ENCODE results near the gene LOXL3.

LOXL3 gene

GRCh38 chr2:74516650-74517049 lies 37.1 kb downstream of the LOXL3 start:
- Histone ChIP-seq H3K4me1 (peaks cover 16% of the 10 kb centered on the region), H3K9ac (no peak overlapping the region), H3K27me3 (peaks cover 92% of the 10 kb centered on the region), H3K9me3 (peaks cover 27% of the 10 kb centered on the region; the same call in 1 of the 2 replicates), H3K4me2 (no peak overlapping the region), H3K36me3 (no peaks in the 10 kb centered on the region), H3K27ac (no peak overlapping the region), H3K4me3 (no peak overlapping the region), H4K20me1 (peaks cover 39% of the 10 kb centered on the region)
- no peak for TF ChIP-seq Cebpa-rat (IDR thresholded peaks at IDR 0.05)

DNA sequence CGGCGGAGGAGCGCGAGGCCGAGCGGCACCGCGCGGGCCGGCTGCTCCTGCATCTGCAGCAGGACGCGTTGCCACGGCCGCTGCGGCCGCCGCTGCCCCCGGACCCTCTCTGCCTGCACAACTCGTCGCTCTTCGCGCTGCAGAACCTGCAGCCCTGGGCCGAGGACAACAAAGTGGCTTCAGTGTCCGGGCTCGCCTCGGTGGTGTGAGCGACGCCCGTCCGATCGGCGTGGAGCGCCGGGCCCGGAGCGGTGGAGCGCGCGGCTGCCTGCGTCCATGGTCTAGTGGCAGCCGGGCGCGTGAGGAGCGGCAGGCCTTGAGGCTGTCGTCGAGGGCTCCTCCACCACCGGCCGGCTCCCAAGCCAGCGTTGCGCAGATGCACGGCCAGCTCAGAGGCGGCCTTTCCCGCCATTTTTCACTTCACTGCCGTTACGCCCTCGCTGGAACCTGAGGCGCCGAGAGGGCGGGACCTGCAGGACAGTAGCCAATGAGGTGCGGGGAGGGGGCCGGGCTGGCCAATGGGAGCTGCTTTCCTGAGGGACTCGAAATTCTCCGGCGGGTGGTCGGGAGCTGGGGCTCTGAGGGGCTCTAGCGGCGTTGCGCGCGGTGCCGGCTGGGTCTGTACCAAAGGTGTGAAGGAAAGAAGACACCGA lies 37.6 kb downstream of the LOXL3 start:
- H3K4me3 ChIP-seq = no peak overlapping the region
- peaks cover 39% of the 10 kb centered on the region for H4K20me1 ChIP-seq
- H3K9me3 ChIP-seq = peaks cover 27% of the 10 kb centered on the region; the same call in 1 of the 2 replicates
- TF ChIP-seq Cebpa-rat (IDR thresholded peaks at IDR 0.05) = no peak
- no peaks in the 10 kb centered on the region for H3K36me3 ChIP-seq
- peaks cover 16% of the 10 kb centered on the region for H3K4me1 ChIP-seq
- peaks cover 97% of the 10 kb centered on the region for H3K27me3 ChIP-seq
- no peak overlapping the region for H3K27ac ChIP-seq
- H3K4me2 ChIP-seq = no peak overlapping the region
- no peak overlapping the region for H3K9ac ChIP-seq

GRCh38 chr2:74515271-74515980 lies 38.3 kb downstream of the LOXL3 start:
- 0 out of 2 replicates have a peak overlapping the region, but pooled peaks have one; percentile 41 for H3K4me3 ChIP-seq
- H3K36me3 ChIP-seq = no peaks in the 10 kb centered on the region
- no peak overlapping the region for H3K27ac ChIP-seq
- no peak overlapping the region for H3K9ac ChIP-seq
- no peak for TF ChIP-seq Cebpa-rat (IDR thresholded peaks at IDR 0.05)
- peaks cover 100% of the 10 kb centered on the region for H3K27me3 ChIP-seq
- peak overlapping the region; percentile 47; the same call in 1 of the 2 replicates for H3K4me2 ChIP-seq
- peaks cover 39% of the 10 kb centered on the region for H4K20me1 ChIP-seq
- H3K4me1 ChIP-seq = peaks cover 16% of the 10 kb centered on the region
- peaks cover 27% of the 10 kb centered on the region; the same call in 1 of the 2 replicates for H3K9me3 ChIP-seq

DNA sequence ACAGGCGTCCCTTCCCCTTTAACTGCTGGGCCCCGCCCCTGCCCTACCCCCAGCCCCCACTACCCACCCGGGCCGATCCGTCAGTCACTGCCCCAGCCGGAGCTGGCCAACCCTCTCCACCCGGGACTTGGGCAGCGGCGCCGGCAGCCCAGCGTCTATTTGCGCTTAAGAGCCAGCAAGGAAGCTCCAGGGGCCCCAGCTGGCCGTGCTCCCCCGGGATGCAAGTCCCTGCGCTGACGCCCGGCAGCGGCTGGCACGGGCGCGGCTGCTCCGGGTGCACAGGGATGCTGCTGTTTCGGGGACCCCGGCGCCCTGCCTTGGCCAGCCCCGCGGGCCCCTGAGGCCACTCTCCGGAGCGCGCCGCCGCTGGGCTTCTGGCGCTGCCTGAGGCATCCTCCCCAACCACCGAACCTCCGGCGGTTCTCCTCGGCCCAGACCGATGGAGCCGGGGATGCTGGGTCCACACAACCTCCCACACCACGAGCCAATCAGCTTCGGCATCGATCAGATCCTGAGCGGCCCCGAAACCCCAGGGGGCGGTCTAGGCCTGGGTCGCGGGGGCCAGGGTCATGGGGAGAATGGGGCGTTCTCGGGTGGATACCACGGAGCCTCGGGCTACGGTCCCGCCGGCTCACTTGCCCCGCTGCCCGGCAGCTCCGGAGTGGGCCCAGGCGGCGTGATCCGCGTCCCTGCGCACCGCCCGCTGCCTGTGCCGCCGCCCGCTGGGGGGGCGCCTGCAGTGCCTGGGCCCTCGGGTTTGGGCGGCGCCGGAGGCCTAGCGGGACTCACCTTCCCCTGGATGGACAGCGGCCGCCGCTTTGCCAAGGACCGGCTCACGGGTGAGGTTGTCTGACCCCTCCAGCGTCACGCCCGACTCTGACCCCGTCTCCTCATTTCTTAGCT lies 39.1 kb downstream of the LOXL3 start, which contains the start of gene TLX2:
TLX2 (plus strand) TSS at position 83 of the 903 bp plus-strand sequence; CDS start at position 440, 357 bp downstream.
- Histone ChIP-seq H3K4me1 (peaks cover 16% of the 10 kb centered on the region), H3K9me3 (peaks cover 27% of the 10 kb centered on the region; the same call in 1 of the 2 replicates), H3K27me3 (peaks cover 100% of the 10 kb centered on the region), H3K27ac (no peak within 1 kb of the TSS), H3K4me3 (peak within 1 kb of the TSS; percentile 41; the same call in 1 of the 2 replicates), H3K9ac (no peak within 1 kb of the TSS), H3K36me3 (no peaks in the 10 kb centered on the region), H3K4me2 (peak within 1 kb of the TSS; percentile 47), H4K20me1 (peaks cover 39% of the 10 kb centered on the region)
- no peak for TF ChIP-seq Cebpa-rat (IDR thresholded peaks at IDR 0.05)

DNA sequence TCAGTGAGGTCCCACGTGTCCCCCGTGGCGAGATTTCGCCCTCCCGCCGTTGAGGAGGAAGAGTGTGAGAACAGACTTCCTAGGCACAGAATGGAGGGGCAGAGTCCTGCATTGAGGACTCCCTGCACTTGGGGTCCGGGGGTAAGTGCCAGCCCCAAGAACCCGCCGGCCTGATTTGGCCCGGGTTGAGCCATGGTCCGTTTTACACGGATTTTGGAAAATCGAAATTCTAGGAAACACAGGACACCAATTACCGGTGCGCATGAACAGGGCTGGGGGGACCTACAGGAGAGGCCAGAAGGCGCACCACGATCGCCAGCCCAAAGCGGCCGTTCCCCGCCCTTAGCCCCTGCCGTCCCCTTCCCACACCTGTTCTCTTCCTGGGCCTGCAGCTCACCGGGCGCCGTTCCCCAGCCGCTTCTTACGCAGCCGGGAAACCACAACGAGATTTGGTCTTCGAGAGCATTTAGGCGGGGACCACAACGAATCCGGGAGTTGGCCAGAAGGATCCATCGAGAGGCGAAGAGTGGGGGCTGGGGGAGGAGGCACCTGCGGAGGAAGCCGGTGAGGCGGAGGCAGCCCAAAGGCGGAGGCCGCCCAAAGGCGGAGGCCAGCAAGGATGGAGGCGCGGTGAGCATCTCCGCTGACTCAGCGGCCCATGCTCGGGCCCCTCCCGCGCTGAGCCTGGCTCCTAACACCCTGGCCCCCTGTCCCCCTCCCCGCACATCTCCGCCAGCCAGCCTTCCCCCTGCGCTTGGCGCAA lies 40.0 kb downstream of the LOXL3 start:
- Histone ChIP-seq H3K9me3 (peaks cover 27% of the 10 kb centered on the region; the same call in 1 of the 2 replicates), H3K27me3 (peaks cover 100% of the 10 kb centered on the region), H3K27ac (no peak overlapping the region), H3K4me3 (0 out of 2 replicates have a peak overlapping the region, but pooled peaks have one; percentile 41), H3K9ac (no peak overlapping the region), H3K36me3 (no peaks in the 10 kb centered on the region), H3K4me2 (peak overlapping the region; percentile 47), H4K20me1 (peaks cover 39% of the 10 kb centered on the region), H3K4me1 (peaks cover 16% of the 10 kb centered on the region)
- TF ChIP-seq Cebpa-rat (IDR thresholded peaks at IDR 0.05) = no peak

DNA sequence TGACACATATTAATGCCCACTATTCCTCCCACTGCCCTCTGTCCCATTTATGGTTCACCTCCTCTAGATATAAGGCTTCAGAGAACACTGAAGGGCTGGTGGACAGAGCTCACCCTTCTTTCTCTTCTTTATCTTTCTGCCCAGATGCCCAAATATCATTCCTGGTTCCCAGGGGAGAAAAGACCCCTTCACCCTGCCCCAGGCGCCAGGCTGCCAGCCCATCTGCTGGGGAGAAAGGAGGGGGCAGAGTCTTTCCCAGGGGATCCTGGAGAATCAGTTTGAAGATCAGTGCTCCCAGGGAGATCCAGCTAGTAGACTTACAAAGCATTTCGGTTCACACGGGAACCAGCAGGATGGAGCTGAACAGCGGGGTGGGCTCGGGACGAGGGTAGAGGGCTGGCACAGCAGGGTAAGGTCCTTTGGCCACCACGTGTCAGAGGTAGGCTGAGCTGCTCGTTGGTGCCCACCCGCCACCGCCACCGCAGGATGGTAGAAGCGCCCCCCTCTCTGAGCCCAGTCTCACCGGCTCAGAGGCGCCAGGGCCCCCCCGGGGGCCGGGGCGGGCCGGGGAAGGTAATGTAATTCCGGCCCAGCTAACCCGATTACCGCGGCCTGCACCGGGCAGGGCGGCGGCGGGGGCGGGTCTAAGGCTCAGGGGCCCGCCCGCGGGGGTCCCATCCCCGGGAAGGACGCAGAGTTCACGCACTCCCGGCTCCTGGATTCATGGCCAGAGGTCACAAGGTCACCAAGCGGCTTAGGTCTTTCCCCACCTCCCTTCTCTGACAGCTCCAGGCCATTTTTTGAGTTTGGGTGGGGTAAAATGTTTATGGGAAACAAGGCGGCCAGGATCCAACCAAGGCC lies 40.8 kb downstream of the LOXL3 start:
- peaks cover 22% of the 10 kb centered on the region for H3K4me1 ChIP-seq
- H3K36me3 ChIP-seq = no peaks in the 10 kb centered on the region
- peaks cover 27% of the 10 kb centered on the region; the same call in 1 of the 2 replicates for H3K9me3 ChIP-seq
- H3K4me3 ChIP-seq = no peak overlapping the region
- H3K27me3 ChIP-seq = peaks cover 100% of the 10 kb centered on the region
- no peak overlapping the region for H3K4me2 ChIP-seq
- no peak for TF ChIP-seq Cebpa-rat (IDR thresholded peaks at IDR 0.05)
- H4K20me1 ChIP-seq = peaks cover 39% of the 10 kb centered on the region
- H3K27ac ChIP-seq = no peak overlapping the region
- H3K9ac ChIP-seq = no peak overlapping the region

DNA sequence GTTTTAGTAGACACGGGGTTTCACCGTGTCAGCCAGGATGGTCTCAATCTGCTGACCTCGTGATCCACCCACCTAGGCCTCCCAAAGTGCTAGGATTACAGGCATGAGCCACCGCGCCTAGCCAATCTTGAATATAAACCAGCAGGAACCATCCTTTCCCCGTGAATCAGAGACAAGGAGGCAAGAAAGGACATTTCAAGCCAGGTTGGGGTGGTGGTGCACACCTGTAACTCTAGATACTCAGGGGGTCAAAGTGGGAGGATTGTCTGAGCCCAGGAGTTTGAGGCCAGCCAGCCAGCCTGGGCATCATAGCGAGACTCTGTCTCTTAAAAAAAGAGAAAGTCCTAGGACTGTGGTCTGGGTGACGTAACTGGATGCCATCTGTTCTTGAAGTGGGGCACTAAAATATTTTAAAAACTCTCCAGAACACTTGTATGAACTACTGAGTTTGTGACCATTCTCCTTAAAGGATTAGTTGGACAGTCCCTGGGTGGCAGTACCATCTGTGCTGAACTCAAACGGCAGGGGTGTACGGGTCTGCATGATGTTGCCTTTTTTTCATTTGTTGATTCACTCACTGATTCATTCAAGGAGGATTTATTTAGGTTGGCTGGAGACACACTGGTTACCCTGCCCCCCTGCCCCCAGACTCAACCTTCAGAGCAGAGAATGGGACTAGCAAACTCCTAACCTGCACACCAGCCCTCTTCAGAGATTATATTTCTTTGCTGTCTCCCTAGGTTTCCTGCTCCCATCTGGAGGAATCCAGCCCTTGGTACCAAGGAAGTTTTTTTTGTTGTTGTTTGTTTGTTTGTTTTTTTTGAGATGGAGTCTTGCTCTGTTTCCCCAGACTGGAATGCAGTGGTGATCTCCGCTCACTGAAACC lies 42.4 kb downstream of the LOXL3 start:
- Histone ChIP-seq H4K20me1 (peaks cover 34% of the 10 kb centered on the region), H3K27me3 (peaks cover 84% of the 10 kb centered on the region)
- no peak for TF ChIP-seq Cebpa-rat (IDR thresholded peaks at IDR 0.05)

More for the DNA sequence above, 42.4 kb downstream of the LOXL3 start:
- H3K9me3 ChIP-seq = peaks cover 24% of the 10 kb centered on the region; the same call in 1 of the 2 replicates
- H3K9ac ChIP-seq = no peak overlapping the region
- H3K27ac ChIP-seq = no peak overlapping the region
- peaks cover 32% of the 10 kb centered on the region for H3K4me1 ChIP-seq
- no peak overlapping the region for H3K4me2 ChIP-seq
- no peaks in the 10 kb centered on the region for H3K36me3 ChIP-seq
- H3K4me3 ChIP-seq = no peak overlapping the region

All from BLaER1 (cell line).